HepG2 (cell line): ENCODE results near the gene POU5F1. TPM values are rescaled to one million over a fixed set of nuclear protein-coding genes. Genes with fewer than 3 reads are reported as not detected.
A peak's percentile ranks its signal among the peaks of the same experiment; 100 is the strongest.

Source experiments
- KMT2B ChIP-seq: IDR thresholded peaks from 2 replicates; pipeline ENCODE4 v1.6.1; 2016; ENCODE audit warnings: missing genetic modification reagents, missing compliant biosample characterization
- PTBP1 ChIP-seq: fragments of 200-400 bp; formaldehyde crosslinking; IDR thresholded peaks from 2 replicates; pipeline ENCODE4 v1.6.1; 2018; ENCODE audit warnings: low read length, low read depth; ENCODE audit not compliant: poor library complexity, severe bottlenecking
- REPIN1 ChIP-seq: sonication (generic); formaldehyde crosslinking; IDR thresholded peaks from 2 replicates; pipeline ENCODE4 v1.8.0; 2022; ENCODE audit warnings: missing genetic modification reagents, low read depth, mild to moderate bottlenecking, borderline replicate concordance
- SP2 ChIP-seq: sonication (generic); formaldehyde crosslinking; IDR thresholded peaks from 2 replicates; pipeline ENCODE4 v1.5.1; 2020; ENCODE audit warnings: mild to moderate bottlenecking, missing genetic modification reagents
- TAF1 ChIP-seq: sonication (generic); formaldehyde crosslinking; IDR thresholded peaks from 2 replicates; pipeline ENCODE4 v1.4.0; 2020; ENCODE audit warnings: missing genetic modification reagents
- U2AF2 ChIP-seq: fragments of 200-400 bp; formaldehyde crosslinking; IDR thresholded peaks from 2 replicates; pipeline ENCODE4 v1.6.1; 2017; ENCODE audit warnings: low read depth, mild to moderate bottlenecking, low read length
- ZFP36L1 ChIP-seq: sonication (generic); formaldehyde crosslinking; IDR thresholded peaks from 2 replicates; pipeline ENCODE4 v1.8.0; 2022; ENCODE audit warnings: mild to moderate bottlenecking, missing genetic modification reagents, moderate library complexity
- ZNF121 ChIP-seq: sonication (generic); formaldehyde crosslinking; IDR thresholded peaks from 2 replicates; pipeline ENCODE4 v1.5.0; 2020; ENCODE audit warnings: mild to moderate bottlenecking, missing genetic modification reagents
- ZNF20 ChIP-seq: sonication (generic); formaldehyde crosslinking; IDR thresholded peaks from 2 replicates; pipeline ENCODE4 v1.4.0; 2020; ENCODE audit warnings: mild to moderate bottlenecking, moderate library complexity, missing genetic modification reagents
- ZNF225 ChIP-seq: sonication (generic); formaldehyde crosslinking; IDR thresholded peaks from 2 replicates; pipeline ENCODE4 v1.4.0; 2020; ENCODE audit warnings: mild to moderate bottlenecking, missing genetic modification reagents
- ZNF749 ChIP-seq: sonication (generic); formaldehyde crosslinking; IDR thresholded peaks from 2 replicates; pipeline ENCODE4 v1.8.0; 2022; ENCODE audit warnings: mild to moderate bottlenecking, missing genetic modification reagents, moderate library complexity, borderline replicate concordance
- polyA plus RNA-seq, 8 experiments: library from polyadenylated mRNA; depleted of rRNA in 3 of 8; stranded (reverse) in 7 of 8; unstranded in 1 of 8; fragments of >200 nt; fragmentation: Illumina TruSeq in 4 of 8; extraction: Trizol in 4 of 8; gene quantifications; 2 replicates each; pipeline versions ENCODE4 v1.2.1 to v1.2.3, GENCODE V29; 2011 to 2016; ENCODE audit warnings: low read depth in 4 of 8, missing spikeins in 1 of 8, mixed read lengths in 1 of 8; ENCODE audit not compliant: insufficient read depth in 1 of 8
- total RNA-seq, 5 experiments: library from RNA; depleted of rRNA; stranded (reverse); fragments of >200 nt; fragmentation: Illumina TruSeq; extraction: Trizol; gene quantifications; 2 replicates each; pipeline ENCODE4 v1.2.3, GENCODE V29; 2016; ENCODE audit warnings: low read depth in 1 of 5
- TF ChIP-seq, protein P1 (sequence below): IDR thresholded peaks from 2 replicates; pipeline ENCODE4 v1.6.1; 2016; ENCODE audit warnings: missing compliant biosample characterization, missing genetic modification reagents, borderline replicate concordance
- TF ChIP-seq, protein P2 (sequence below): sonication (generic); formaldehyde crosslinking; conservative IDR thresholded peaks from 2 replicates; pipeline ENCODE4 v1.4.0; 2020; ENCODE audit warnings: mild to moderate bottlenecking, missing genetic modification reagents, moderate library complexity
- TF ChIP-seq, protein P3 (sequence below): sonication (generic); IDR thresholded peaks from 2 replicates; pipeline ENCODE4 v1.6.1; 2016; ENCODE audit warnings: low read depth, borderline replicate concordance
- TF ChIP-seq, protein P4 (sequence below): sonication (generic); formaldehyde crosslinking; IDR thresholded peaks from 2 replicates; pipeline ENCODE4 v1.8.1; 2023; ENCODE audit warnings: mild to moderate bottlenecking, inconsistent platforms, moderate library complexity, missing genetic modification reagents, borderline replicate concordance
- TF ChIP-seq, protein P5 (sequence below): sonication (generic); formaldehyde crosslinking; conservative IDR thresholded peaks from 2 replicates; pipeline ENCODE4 v1.8.0; 2022; ENCODE audit warnings: missing genetic modification reagents
- TF ChIP-seq, protein P6 (sequence below): sonication (generic); formaldehyde crosslinking; IDR thresholded peaks from 2 replicates; pipeline ENCODE4 v1.8.0; 2022; ENCODE audit warnings: missing genetic modification reagents, mild to moderate bottlenecking, moderate library complexity, borderline replicate concordance

The POU5F1 gene
- total and polyA plus RNA-seq, 2 of the 13 experiments (the other 11 are each of a cell fraction or from before 2014, with no cell fraction given) = 2.5 to 7.2 TPM

DNA sequence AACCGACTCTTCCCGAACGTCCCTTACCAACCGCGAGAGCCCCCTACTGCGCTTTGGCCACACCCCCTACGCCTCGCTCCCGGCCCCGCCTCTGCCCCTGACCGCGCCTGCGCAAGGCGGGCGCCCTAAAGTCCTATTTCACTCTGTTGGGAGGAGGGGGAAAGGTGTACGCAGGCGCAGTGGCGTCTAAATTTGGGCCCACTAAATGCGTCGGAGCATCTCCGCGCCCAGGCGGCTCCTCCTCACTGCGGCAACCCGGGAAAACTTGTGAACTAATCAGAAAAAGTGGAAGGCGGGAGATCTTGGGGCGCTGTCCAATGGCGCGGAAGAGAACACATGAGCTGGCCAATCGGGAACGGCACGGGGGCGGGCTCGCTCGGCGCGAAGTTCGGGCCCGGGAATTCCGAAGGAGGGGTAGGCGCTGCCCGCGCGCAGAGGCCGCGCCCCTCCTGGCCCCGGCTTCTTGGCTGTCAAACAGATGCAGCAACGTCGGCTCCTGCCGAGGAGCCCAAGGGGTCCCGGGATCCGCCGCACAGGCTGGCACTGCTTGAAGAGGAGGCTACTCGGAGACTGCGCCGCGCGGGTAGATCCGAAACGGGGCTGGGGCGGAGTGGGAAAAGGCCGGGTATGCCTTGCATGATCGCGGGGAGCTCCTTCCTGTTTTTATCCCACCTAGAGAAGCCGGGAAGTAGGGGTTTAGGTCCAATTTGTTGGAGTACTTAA lies 12.2 kb downstream of the POU5F1 start, which contains the start of gene TCF19 (continued):
- peak; percentile 96 for TF ChIP-seq ZFP36L1 (CRISPR knock-in tag)
- TF ChIP-seq, protein P1, sequence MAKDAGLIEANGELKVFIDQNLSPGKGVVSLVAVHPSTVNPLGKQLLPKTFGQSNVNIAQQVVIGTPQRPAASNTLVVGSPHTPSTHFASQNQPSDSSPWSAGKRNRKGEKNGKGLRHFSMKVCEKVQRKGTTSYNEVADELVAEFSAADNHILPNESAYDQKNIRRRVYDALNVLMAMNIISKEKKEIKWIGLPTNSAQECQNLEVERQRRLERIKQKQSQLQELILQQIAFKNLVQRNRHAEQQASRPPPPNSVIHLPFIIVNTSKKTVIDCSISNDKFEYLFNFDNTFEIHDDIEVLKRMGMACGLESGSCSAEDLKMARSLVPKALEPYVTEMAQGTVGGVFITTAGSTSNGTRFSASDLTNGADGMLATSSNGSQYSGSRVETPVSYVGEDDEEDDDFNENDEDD (CRISPR knock-in tag) = peak; percentile 99
- TF ChIP-seq, protein P2, sequence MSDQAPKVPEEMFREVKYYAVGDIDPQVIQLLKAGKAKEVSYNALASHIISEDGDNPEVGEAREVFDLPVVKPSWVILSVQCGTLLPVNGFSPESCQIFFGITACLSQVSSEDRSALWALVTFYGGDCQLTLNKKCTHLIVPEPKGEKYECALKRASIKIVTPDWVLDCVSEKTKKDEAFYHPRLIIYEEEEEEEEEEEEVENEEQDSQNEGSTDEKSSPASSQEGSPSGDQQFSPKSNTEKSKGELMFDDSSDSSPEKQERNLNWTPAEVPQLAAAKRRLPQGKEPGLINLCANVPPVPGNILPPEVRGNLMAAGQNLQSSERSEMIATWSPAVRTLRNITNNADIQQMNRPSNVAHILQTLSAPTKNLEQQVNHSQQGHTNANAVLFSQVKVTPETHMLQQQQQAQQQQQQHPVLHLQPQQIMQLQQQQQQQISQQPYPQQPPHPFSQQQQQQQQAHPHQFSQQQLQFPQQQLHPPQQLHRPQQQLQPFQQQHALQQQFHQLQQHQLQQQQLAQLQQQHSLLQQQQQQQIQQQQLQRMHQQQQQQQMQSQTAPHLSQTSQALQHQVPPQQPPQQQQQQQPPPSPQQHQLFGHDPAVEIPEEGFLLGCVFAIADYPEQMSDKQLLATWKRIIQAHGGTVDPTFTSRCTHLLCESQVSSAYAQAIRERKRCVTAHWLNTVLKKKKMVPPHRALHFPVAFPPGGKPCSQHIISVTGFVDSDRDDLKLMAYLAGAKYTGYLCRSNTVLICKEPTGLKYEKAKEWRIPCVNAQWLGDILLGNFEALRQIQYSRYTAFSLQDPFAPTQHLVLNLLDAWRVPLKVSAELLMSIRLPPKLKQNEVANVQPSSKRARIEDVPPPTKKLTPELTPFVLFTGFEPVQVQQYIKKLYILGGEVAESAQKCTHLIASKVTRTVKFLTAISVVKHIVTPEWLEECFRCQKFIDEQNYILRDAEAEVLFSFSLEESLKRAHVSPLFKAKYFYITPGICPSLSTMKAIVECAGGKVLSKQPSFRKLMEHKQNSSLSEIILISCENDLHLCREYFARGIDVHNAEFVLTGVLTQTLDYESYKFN = peak; percentile 63
- peak; percentile 99 for TF ChIP-seq SP2
- TF ChIP-seq, protein P3, sequence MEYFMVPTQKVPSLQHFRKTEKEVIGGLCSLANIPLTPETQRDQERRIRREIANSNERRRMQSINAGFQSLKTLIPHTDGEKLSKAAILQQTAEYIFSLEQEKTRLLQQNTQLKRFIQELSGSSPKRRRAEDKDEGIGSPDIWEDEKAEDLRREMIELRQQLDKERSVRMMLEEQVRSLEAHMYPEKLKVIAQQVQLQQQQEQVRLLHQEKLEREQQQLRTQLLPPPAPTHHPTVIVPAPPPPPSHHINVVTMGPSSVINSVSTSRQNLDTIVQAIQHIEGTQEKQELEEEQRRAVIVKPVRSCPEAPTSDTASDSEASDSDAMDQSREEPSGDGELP = peak; percentile 50; the same call in 1 of the 2 replicates
- no peak for TF ChIP-seq ZNF121
- no peak for TF ChIP-seq ZNF20 (CRISPR knock-in tag)
- TF ChIP-seq REPIN1 (CRISPR knock-in tag) = peak; percentile 94
- 0 out of 2 replicates have a peak, but pooled peaks have one; percentile 31 for TF ChIP-seq U2AF2
- peak; percentile 81; the same call in 1 of the 2 replicates for TF ChIP-seq ZNF749 (CRISPR knock-in tag)
- TF ChIP-seq, protein P4, sequence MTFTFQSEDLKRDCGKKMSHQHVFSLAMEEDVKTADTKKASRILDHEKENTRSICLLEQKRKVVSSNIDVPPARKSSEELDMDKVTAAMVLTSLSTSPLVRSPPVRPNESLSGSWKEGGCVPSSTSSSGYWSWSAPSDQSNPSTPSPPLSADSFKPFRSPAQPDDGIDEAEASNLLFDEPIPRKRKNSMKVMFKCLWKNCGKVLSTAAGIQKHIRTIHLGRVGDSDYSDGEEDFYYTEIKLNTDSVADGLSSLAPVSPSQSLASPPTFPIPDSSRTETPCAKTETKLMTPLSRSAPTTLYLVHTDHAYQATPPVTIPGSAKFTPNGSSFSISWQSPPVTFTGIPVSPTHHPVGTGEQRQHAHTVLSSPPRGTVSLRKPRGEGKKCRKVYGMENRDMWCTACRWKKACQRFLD (CRISPR knock-in tag) = peak; percentile 94; the same call in 1 of the 2 replicates
- TF ChIP-seq TAF1 = peak; percentile 47
- TF ChIP-seq, protein P5, sequence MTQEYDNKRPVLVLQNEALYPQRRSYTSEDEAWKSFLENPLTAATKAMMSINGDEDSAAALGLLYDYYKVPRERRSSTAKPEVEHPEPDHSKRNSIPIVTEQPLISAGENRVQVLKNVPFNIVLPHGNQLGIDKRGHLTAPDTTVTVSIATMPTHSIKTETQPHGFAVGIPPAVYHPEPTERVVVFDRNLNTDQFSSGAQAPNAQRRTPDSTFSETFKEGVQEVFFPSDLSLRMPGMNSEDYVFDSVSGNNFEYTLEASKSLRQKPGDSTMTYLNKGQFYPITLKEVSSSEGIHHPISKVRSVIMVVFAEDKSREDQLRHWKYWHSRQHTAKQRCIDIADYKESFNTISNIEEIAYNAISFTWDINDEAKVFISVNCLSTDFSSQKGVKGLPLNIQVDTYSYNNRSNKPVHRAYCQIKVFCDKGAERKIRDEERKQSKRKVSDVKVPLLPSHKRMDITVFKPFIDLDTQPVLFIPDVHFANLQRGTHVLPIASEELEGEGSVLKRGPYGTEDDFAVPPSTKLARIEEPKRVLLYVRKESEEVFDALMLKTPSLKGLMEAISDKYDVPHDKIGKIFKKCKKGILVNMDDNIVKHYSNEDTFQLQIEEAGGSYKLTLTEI (CRISPR knock-in tag) = peak; percentile 20; the same call in 1 of the 2 replicates
- TF ChIP-seq ZNF225 (CRISPR knock-in tag) = peak; percentile 62; the same call in 1 of the 2 replicates
- TF ChIP-seq, protein P6, sequence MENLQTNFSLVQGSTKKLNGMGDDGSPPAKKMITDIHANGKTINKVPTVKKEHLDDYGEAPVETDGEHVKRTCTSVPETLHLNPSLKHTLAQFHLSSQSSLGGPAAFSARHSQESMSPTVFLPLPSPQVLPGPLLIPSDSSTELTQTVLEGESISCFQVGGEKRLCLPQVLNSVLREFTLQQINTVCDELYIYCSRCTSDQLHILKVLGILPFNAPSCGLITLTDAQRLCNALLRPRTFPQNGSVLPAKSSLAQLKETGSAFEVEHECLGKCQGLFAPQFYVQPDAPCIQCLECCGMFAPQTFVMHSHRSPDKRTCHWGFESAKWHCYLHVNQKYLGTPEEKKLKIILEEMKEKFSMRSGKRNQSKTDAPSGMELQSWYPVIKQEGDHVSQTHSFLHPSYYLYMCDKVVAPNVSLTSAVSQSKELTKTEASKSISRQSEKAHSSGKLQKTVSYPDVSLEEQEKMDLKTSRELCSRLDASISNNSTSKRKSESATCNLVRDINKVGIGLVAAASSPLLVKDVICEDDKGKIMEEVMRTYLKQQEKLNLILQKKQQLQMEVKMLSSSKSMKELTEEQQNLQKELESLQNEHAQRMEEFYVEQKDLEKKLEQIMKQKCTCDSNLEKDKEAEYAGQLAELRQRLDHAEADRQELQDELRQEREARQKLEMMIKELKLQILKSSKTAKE (CRISPR knock-in tag) = peak; percentile 54; the same call in 1 of the 2 replicates
- TF ChIP-seq PTBP1 = peak; percentile 32
- TF ChIP-seq KMT2B (CRISPR knock-in tag) = peak; percentile 40; the same call in 1 of the 2 replicates
